WTC11 (cell line): Measurements from ENCODE around the gene HJURP. TPM values are rescaled to one million over a fixed set of nuclear protein-coding genes. Genes with fewer than 3 reads are reported as not detected.

Experiments
- CBFB ChIP-seq: sonication (generic); formaldehyde crosslinking; IDR thresholded peaks from 2 replicates; pipeline ENCODE4 v1.8.1; 2022; ENCODE audit warnings: mild to moderate bottlenecking, low read depth, missing genetic modification reagents
- EMX1 ChIP-seq: fragments of 250-450 bp; sonication (Bioruptor Pico); IDR thresholded peaks from 2 replicates; pipeline ENCODE4 v1.8.0; 2021; ENCODE audit warnings: mild to moderate bottlenecking
- ESRRA ChIP-seq: sonication (generic); formaldehyde crosslinking; IDR thresholded peaks from 2 replicates; pipeline ENCODE4 v1.8.1; 2022; ENCODE audit warnings: mild to moderate bottlenecking, missing genetic modification reagents, borderline replicate concordance
- FOXJ3 ChIP-seq: sonication (generic); formaldehyde crosslinking; IDR thresholded peaks from 2 replicates; pipeline ENCODE4 v1.9.0; 2021; ENCODE audit warnings: missing genetic modification reagents, mild to moderate bottlenecking, borderline replicate concordance
- FOXK1 ChIP-seq: sonication (generic); formaldehyde crosslinking; IDR thresholded peaks from 2 replicates; pipeline ENCODE4 v1.8.0; 2022; ENCODE audit warnings: mild to moderate bottlenecking, moderate library complexity, missing genetic modification reagents
- GABPB1 ChIP-seq: sonication (generic); formaldehyde crosslinking; IDR thresholded peaks from 2 replicates; pipeline ENCODE4 v1.8.1; 2023; ENCODE audit warnings: mild to moderate bottlenecking, missing genetic modification reagents
- IRF2 ChIP-seq: sonication (generic); formaldehyde crosslinking; IDR thresholded peaks from 2 replicates; pipeline ENCODE4 v1.8.0; 2022; ENCODE audit warnings: low read depth, missing genetic modification reagents, borderline replicate concordance
- KAT7 ChIP-seq: sonication (generic); formaldehyde crosslinking; IDR thresholded peaks from 2 replicates; pipeline ENCODE4 v1.8.1; 2023; ENCODE audit warnings: missing genetic modification reagents, mild to moderate bottlenecking, borderline replicate concordance
- NFYB ChIP-seq: sonication (generic); formaldehyde crosslinking; conservative IDR thresholded peaks from 2 replicates; pipeline ENCODE4 v1.8.0; 2022; ENCODE audit warnings: low read depth, missing genetic modification reagents
- PRRX2 ChIP-seq: fragments of 250-450 bp; sonication (Bioruptor Pico); IDR thresholded peaks from 2 replicates; pipeline ENCODE4 v1.8.0; 2021; ENCODE audit warnings: mild to moderate bottlenecking
- RELA ChIP-seq: sonication (generic); formaldehyde crosslinking; IDR thresholded peaks from 2 replicates; pipeline ENCODE4 v1.8.1; 2022; ENCODE audit warnings: missing genetic modification reagents, mild to moderate bottlenecking, borderline replicate concordance
- SMAD4 ChIP-seq: sonication (generic); formaldehyde crosslinking; IDR thresholded peaks from 2 replicates; pipeline ENCODE4 v1.8.0; 2022; ENCODE audit warnings: mild to moderate bottlenecking, missing genetic modification reagents
- SP1 ChIP-seq: sonication (generic); formaldehyde crosslinking; conservative IDR thresholded peaks from 2 replicates; pipeline ENCODE4 v1.8.1; 2022; ENCODE audit warnings: missing genetic modification reagents
- TP53 ChIP-seq: sonication (generic); formaldehyde crosslinking; IDR thresholded peaks from 2 replicates; pipeline ENCODE4 v1.8.1; 2023; ENCODE audit warnings: mild to moderate bottlenecking, missing genetic modification reagents
- ZNF121 ChIP-seq: sonication (generic); formaldehyde crosslinking; IDR thresholded peaks from 2 replicates; pipeline ENCODE4 v1.8.0; 2023; ENCODE audit warnings: missing genetic modification reagents
- ZNF219 ChIP-seq: sonication (generic); formaldehyde crosslinking; IDR thresholded peaks from 2 replicates; pipeline ENCODE4 v1.8.0; 2023; ENCODE audit warnings: missing genetic modification reagents, mild to moderate bottlenecking, borderline replicate concordance
- total RNA-seq: library from RNA; stranded (reverse); gene quantifications from 3 replicates; pipeline ENCODE4 v1.2.3, GENCODE V29; 2021
- TF ChIP-seq, protein P1 (sequence below): sonication (generic); formaldehyde crosslinking; IDR thresholded peaks from 2 replicates; pipeline ENCODE4 v1.8.1; 2023; ENCODE audit warnings: mild to moderate bottlenecking, moderate library complexity, missing genetic modification reagents
- TF ChIP-seq, protein P2 (sequence below): sonication (generic); formaldehyde crosslinking; IDR thresholded peaks from 2 replicates; pipeline ENCODE4 v1.8.0; 2022; ENCODE audit warnings: mild to moderate bottlenecking, missing genetic modification reagents
- TF ChIP-seq, protein P3 (sequence below): fragments of 250-450 bp; sonication (Bioruptor Pico); IDR thresholded peaks from 2 replicates; pipeline ENCODE4 v1.9.0; 2021; ENCODE audit warnings: mild to moderate bottlenecking
- TF ChIP-seq, protein P4 (sequence below): fragments of 250-450 bp; sonication (Bioruptor Pico); IDR thresholded peaks from 2 replicates; pipeline ENCODE4 v1.9.0; 2021; ENCODE audit warnings: moderate library complexity, mild to moderate bottlenecking, inconsistent platforms, borderline replicate concordance
- TF ChIP-seq, protein P5 (sequence below): sonication (generic); formaldehyde crosslinking; IDR thresholded peaks from 2 replicates; pipeline ENCODE4 v1.8.1; 2023; ENCODE audit warnings: mild to moderate bottlenecking, missing genetic modification reagents, moderate library complexity
- TF ChIP-seq, protein P6 (sequence below): sonication (generic); formaldehyde crosslinking; IDR thresholded peaks from 2 replicates; pipeline ENCODE4 v1.8.0; 2022; ENCODE audit warnings: missing genetic modification reagents
- TF ChIP-seq, protein P7 (sequence below): sonication (generic); formaldehyde crosslinking; IDR thresholded peaks from 2 replicates; pipeline ENCODE4 v1.8.0; 2022; ENCODE audit warnings: mild to moderate bottlenecking, missing genetic modification reagents

Gene HJURP
- total RNA-seq, 1 experiment from 2014 or later = 83.7 TPM

DNA sequence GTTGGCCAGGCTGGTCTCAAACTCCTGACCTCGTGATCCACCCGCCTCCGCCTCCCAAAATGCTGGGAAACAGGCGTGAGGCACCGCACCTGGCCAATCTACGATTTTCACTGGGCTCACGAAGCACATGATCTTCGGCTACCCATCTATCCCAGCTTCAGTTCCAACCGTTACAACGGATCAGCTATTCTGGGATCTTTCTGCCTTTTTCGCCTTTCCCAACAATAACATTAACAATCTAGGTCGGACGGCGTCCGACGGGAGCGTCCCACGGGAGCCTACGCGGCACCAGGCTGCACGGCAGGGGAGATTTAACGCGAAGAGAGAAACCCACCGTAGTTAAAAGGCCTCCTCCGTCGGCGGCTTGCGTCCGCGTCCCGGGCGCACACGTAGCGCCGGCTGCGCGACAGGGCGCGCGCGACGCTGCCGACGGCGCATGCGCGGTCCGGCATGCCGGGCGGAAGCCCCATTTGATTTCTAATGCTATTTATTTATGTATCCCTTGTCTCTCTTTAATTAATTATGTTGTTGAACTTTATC is 13.7 kb upstream of the HJURP start, which contains the start of gene MSL3B (continued):
- TF ChIP-seq, protein P1, sequence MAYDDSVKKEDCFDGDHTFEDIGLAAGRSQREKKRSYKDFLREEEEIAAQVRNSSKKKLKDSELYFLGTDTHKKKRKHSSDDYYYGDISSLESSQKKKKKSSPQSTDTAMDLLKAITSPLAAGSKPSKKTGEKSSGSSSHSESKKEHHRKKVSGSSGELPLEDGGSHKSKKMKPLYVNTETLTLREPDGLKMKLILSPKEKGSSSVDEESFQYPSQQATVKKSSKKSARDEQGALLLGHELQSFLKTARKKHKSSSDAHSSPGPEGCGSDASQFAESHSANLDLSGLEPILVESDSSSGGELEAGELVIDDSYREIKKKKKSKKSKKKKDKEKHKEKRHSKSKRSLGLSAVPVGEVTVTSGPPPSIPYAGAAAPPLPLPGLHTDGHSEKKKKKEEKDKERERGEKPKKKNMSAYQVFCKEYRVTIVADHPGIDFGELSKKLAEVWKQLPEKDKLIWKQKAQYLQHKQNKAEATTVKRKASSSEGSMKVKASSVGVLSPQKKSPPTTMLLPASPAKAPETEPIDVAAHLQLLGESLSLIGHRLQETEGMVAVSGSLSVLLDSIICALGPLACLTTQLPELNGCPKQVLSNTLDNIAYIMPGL = no peak
- no peak for TF ChIP-seq RELA
- no peak for TF ChIP-seq ZNF219 (CRISPR knock-in tag)
- no peak for TF ChIP-seq EMX1 (CRISPR knock-in tag)
- TF ChIP-seq, protein P2, sequence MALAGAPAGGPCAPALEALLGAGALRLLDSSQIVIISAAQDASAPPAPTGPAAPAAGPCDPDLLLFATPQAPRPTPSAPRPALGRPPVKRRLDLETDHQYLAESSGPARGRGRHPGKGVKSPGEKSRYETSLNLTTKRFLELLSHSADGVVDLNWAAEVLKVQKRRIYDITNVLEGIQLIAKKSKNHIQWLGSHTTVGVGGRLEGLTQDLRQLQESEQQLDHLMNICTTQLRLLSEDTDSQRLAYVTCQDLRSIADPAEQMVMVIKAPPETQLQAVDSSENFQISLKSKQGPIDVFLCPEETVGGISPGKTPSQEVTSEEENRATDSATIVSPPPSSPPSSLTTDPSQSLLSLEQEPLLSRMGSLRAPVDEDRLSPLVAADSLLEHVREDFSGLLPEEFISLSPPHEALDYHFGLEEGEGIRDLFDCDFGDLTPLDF (CRISPR knock-in tag) = no peak; the same call in 1 of the 2 replicates
- TF ChIP-seq GABPB1 (CRISPR knock-in tag) = no peak
- TF ChIP-seq, protein P3, sequence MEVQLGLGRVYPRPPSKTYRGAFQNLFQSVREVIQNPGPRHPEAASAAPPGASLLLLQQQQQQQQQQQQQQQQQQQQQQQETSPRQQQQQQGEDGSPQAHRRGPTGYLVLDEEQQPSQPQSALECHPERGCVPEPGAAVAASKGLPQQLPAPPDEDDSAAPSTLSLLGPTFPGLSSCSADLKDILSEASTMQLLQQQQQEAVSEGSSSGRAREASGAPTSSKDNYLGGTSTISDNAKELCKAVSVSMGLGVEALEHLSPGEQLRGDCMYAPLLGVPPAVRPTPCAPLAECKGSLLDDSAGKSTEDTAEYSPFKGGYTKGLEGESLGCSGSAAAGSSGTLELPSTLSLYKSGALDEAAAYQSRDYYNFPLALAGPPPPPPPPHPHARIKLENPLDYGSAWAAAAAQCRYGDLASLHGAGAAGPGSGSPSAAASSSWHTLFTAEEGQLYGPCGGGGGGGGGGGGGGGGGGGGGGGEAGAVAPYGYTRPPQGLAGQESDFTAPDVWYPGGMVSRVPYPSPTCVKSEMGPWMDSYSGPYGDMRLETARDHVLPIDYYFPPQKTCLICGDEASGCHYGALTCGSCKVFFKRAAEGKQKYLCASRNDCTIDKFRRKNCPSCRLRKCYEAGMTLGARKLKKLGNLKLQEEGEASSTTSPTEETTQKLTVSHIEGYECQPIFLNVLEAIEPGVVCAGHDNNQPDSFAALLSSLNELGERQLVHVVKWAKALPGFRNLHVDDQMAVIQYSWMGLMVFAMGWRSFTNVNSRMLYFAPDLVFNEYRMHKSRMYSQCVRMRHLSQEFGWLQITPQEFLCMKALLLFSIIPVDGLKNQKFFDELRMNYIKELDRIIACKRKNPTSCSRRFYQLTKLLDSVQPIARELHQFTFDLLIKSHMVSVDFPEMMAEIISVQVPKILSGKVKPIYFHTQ (CRISPR knock-in tag) = no peak
- no peak for TF ChIP-seq FOXJ3
- TF ChIP-seq TP53 (CRISPR knock-in tag) = no peak
- TF ChIP-seq, protein P4, sequence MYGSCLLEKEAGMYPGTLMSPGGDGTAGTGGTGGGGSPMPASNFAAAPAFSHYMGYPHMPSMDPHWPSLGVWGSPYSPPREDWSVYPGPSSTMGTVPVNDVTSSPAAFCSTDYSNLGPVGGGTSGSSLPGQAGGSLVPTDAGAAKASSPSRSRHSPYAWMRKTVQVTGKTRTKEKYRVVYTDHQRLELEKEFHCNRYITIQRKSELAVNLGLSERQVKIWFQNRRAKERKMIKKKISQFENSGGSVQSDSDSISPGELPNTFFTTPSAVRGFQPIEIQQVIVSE (CRISPR knock-in tag) = no peak
- TF ChIP-seq, protein P5, sequence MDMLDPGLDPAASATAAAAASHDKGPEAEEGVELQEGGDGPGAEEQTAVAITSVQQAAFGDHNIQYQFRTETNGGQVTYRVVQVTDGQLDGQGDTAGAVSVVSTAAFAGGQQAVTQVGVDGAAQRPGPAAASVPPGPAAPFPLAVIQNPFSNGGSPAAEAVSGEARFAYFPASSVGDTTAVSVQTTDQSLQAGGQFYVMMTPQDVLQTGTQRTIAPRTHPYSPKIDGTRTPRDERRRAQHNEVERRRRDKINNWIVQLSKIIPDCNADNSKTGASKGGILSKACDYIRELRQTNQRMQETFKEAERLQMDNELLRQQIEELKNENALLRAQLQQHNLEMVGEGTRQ (CRISPR knock-in tag) = peak; percentile 56
- no peak for TF ChIP-seq PRRX2 (CRISPR knock-in tag)
- no peak for TF ChIP-seq KAT7 (CRISPR knock-in tag)
- TF ChIP-seq, protein P6, sequence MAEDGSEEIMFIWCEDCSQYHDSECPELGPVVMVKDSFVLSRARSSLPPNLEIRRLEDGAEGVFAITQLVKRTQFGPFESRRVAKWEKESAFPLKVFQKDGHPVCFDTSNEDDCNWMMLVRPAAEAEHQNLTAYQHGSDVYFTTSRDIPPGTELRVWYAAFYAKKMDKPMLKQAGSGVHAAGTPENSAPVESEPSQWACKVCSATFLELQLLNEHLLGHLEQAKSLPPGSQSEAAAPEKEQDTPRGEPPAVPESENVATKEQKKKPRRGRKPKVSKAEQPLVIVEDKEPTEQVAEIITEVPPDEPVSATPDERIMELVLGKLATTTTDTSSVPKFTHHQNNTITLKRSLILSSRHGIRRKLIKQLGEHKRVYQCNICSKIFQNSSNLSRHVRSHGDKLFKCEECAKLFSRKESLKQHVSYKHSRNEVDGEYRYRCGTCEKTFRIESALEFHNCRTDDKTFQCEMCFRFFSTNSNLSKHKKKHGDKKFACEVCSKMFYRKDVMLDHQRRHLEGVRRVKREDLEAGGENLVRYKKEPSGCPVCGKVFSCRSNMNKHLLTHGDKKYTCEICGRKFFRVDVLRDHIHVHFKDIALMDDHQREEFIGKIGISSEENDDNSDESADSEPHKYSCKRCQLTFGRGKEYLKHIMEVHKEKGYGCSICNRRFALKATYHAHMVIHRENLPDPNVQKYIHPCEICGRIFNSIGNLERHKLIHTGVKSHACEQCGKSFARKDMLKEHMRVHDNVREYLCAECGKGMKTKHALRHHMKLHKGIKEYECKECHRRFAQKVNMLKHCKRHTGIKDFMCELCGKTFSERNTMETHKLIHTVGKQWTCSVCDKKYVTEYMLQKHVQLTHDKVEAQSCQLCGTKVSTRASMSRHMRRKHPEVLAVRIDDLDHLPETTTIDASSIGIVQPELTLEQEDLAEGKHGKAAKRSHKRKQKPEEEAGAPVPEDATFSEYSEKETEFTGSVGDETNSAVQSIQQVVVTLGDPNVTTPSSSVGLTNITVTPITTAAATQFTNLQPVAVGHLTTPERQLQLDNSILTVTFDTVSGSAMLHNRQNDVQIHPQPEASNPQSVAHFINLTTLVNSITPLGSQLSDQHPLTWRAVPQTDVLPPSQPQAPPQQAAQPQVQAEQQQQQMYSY = no peak
- TF ChIP-seq NFYB (CRISPR knock-in tag) = no peak
- TF ChIP-seq SMAD4 (CRISPR knock-in tag) = no peak
- TF ChIP-seq ZNF121 (CRISPR knock-in tag) = no peak
- 0 out of 2 replicates have a peak, but pooled peaks have one; percentile 28 for TF ChIP-seq ESRRA (CRISPR knock-in tag)
- no peak for TF ChIP-seq IRF2 (CRISPR knock-in tag)
- TF ChIP-seq FOXK1 (CRISPR knock-in tag) = peak; percentile 50; the same call in 1 of the 2 replicates
- TF ChIP-seq, protein P7, sequence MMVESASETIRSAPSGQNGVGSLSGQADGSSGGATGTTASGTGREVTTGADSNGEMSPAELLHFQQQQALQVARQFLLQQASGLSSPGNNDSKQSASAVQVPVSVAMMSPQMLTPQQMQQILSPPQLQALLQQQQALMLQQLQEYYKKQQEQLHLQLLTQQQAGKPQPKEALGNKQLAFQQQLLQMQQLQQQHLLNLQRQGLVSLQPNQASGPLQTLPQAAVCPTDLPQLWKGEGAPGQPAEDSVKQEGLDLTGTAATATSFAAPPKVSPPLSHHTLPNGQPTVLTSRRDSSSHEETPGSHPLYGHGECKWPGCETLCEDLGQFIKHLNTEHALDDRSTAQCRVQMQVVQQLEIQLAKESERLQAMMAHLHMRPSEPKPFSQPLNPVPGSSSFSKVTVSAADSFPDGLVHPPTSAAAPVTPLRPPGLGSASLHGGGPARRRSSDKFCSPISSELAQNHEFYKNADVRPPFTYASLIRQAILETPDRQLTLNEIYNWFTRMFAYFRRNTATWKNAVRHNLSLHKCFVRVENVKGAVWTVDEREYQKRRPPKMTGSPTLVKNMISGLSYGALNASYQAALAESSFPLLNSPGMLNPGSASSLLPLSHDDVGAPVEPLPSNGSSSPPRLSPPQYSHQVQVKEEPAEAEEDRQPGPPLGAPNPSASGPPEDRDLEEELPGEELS (CRISPR knock-in tag) = peak; percentile 69; the same call in 1 of the 2 replicates
- no peak for TF ChIP-seq SP1 (CRISPR knock-in tag)
- no peak for TF ChIP-seq CBFB (CRISPR knock-in tag)
